ENCODE data around the gene BBIP1.

Gene BBIP1

GRCh38 chr10:110853921-110854605, 64.9 kb downstream of the BBIP1 start:
- H3K4me2 ChIP-seq (ENCODE audit: insufficient read depth, low read length), result no peak overlapping the region
- no peak overlapping the region for H2AFZ ChIP-seq (ENCODE audit: low read depth, low read length)
- H3K4me1 ChIP-seq (ENCODE audit: insufficient read depth, low read length), result peaks cover 19% of the 10 kb centered on the region
- no peak for ATAC-seq (ENCODE audit: insufficient read depth, low read depth)
- H3K9ac ChIP-seq (ENCODE audit: low read depth, low read length), result no peak overlapping the region
- H3K27ac ChIP-seq (ENCODE audit: low read length), result no peak overlapping the region
- no peaks in the 10 kb centered on the region for H3K9me3 ChIP-seq (ENCODE audit: insufficient read depth, low read length, severe bottlenecking)
- H3K36me3 ChIP-seq (ENCODE audit: insufficient read depth, low read length), result no peaks in the 10 kb centered on the region
- TF ChIP-seq EZH2 (IDR thresholded peaks at IDR 0.05; ENCODE audit: borderline replicate concordance, low read depth, low read length, severe bottlenecking) (no peak), CTCF (IDR thresholded peaks at IDR 0.05; ENCODE audit: borderline replicate concordance, extremely low read depth, low read length, poor library complexity, severe bottlenecking) (no peak)
- no peaks in the 10 kb centered on the region for H3K79me2 ChIP-seq (ENCODE audit: insufficient read depth, low read length)
- H3K27me3 ChIP-seq (ENCODE audit: insufficient read depth, low read length, poor library complexity), result peaks cover 6% of the 10 kb centered on the region
- DNase-seq, result no peak
- no peaks in the 10 kb centered on the region for H4K20me1 ChIP-seq (ENCODE audit: insufficient read depth, low read length)
- no peak overlapping the region for H3K4me3 ChIP-seq (ENCODE audit: low read depth in 1 of 2, low read length in 2 of 2)

DNA sequence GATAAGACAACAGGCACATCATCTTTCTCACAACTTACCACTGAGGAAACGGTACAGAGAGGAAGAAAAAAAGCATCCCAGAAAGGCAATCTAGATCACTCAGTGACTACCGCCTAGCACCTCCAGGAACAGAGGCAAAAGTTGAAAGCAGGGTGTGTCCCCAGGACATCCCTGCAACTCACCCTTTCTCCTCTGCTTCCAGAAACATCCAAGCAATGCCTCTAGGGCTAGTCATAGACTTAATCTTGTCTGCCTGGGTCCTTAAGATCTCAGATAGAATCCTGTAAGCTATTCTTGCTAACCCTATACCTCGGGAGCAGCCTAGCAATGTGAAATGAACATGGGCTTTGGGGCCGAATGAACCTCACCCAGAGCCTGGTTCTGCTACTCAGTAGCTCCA, 66.0 kb downstream of the BBIP1 start:
- H3K27ac ChIP-seq (ENCODE audit: low read length), result no peak overlapping the region
- no peak overlapping the region for H3K4me3 ChIP-seq (ENCODE audit: low read depth in 1 of 2, low read length in 2 of 2)
- no peak overlapping the region for H3K4me2 ChIP-seq (ENCODE audit: insufficient read depth, low read length)
- H3K79me2 ChIP-seq (ENCODE audit: insufficient read depth, low read length), result no peaks in the 10 kb centered on the region
- H2AFZ ChIP-seq (ENCODE audit: low read depth, low read length), result no peak overlapping the region
- H4K20me1 ChIP-seq (ENCODE audit: insufficient read depth, low read length), result no peaks in the 10 kb centered on the region
- TF ChIP-seq EZH2 (IDR thresholded peaks at IDR 0.05; ENCODE audit: borderline replicate concordance, low read depth, low read length, severe bottlenecking) (no peak), CTCF (IDR thresholded peaks at IDR 0.05; ENCODE audit: borderline replicate concordance, extremely low read depth, low read length, poor library complexity, severe bottlenecking) (no peak)
- H3K4me1 ChIP-seq (ENCODE audit: insufficient read depth, low read length), result peaks cover 12% of the 10 kb centered on the region
- no peak overlapping the region for H3K9ac ChIP-seq (ENCODE audit: low read depth, low read length)
- H3K27me3 ChIP-seq (ENCODE audit: insufficient read depth, low read length, poor library complexity), result peaks cover 6% of the 10 kb centered on the region
- no peaks in the 10 kb centered on the region for H3K36me3 ChIP-seq (ENCODE audit: insufficient read depth, low read length)
- ATAC-seq (ENCODE audit: insufficient read depth, low read depth) (no peak), DNase-seq (no peak)
- no peaks in the 10 kb centered on the region for H3K9me3 ChIP-seq (ENCODE audit: insufficient read depth, low read length, severe bottlenecking)

GRCh38 chr10:110852255-110852896, 66.6 kb downstream of the BBIP1 start:
- no peak overlapping the region for H3K4me3 ChIP-seq (ENCODE audit: low read depth in 1 of 2, low read length in 2 of 2)
- H3K9ac ChIP-seq (ENCODE audit: low read depth, low read length), result no peak overlapping the region
- H3K27ac ChIP-seq (ENCODE audit: low read length), result no peak overlapping the region
- peaks cover 6% of the 10 kb centered on the region for H3K27me3 ChIP-seq (ENCODE audit: insufficient read depth, low read length, poor library complexity)
- no peaks in the 10 kb centered on the region for H4K20me1 ChIP-seq (ENCODE audit: insufficient read depth, low read length)
- no peaks in the 10 kb centered on the region for H3K79me2 ChIP-seq (ENCODE audit: insufficient read depth, low read length)
- H3K36me3 ChIP-seq (ENCODE audit: insufficient read depth, low read length), result no peaks in the 10 kb centered on the region
- TF ChIP-seq EZH2 (IDR thresholded peaks at IDR 0.05; ENCODE audit: borderline replicate concordance, low read depth, low read length, severe bottlenecking) (no peak), CTCF (IDR thresholded peaks at IDR 0.05; ENCODE audit: borderline replicate concordance, extremely low read depth, low read length, poor library complexity, severe bottlenecking) (no peak)
- H2AFZ ChIP-seq (ENCODE audit: low read depth, low read length), result no peak overlapping the region
- no peak for DNase-seq
- no peak overlapping the region for H3K4me2 ChIP-seq (ENCODE audit: insufficient read depth, low read length)
- H3K4me1 ChIP-seq (ENCODE audit: insufficient read depth, low read length), result peaks cover 10% of the 10 kb centered on the region
- no peaks in the 10 kb centered on the region for H3K9me3 ChIP-seq (ENCODE audit: insufficient read depth, low read length, severe bottlenecking)
- ATAC-seq (ENCODE audit: insufficient read depth, low read depth), result no peak

All from DND-41 (cell line).